Suppressor macrophage treated with lipopolysaccharide for 4 hours (primary cell): ENCODE measurements around the gene IRF2BPL.
A peak's percentile ranks its signal among the peaks of the same experiment; 100 is the strongest.
"Not testable (repeated sequence)": the region's sequence is repeated elsewhere in the genome, so short reads cannot be mapped to it uniquely, and the experiment has no call there.

Experiments
- DNase-seq: peaks from one replicate; pipeline ENCODE4 v3.0.0-alpha.2; 2020

Gene IRF2BPL

GRCh38 chr14:77033622-77034589 is 5.4 kb upstream of the IRF2BPL start:
- DNase-seq, result peak; percentile 87

DNA sequence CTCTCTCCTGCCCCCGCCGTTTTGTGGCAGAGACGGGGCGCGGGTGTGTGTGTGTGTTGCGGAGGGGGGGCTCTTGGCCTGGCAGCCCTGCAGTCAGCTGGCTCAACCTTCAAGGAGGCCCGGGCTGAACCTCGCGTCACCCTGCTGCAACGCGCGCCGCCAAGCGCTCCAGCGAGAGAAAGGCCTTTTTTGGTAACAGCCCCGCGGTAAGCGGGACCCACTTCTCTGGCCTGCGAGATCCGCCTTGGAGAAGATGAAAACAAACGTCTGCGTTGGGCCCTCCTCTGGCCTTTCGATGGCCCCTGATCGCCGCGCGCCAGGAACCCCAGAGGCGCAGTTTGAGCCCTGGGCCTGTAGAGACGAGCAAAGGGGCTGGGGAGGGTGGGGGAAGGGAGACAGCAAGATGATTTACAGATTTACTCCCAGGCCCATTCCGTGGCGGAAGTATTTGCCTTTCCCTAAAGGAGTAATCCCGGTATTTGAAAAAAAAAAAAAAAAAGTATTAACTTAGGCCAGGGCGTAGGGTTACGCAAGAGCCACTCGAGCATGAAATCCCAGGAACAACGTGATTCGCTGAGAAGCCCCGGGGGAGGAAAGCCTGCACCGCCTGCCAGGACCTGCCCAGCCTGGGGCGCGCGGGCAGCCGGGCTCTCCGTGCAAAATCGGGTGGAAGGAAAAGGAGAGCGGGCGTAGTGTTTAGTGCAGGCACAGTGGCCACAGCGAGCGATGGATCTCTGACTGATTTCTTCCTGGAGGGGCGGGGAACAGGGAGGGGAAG is 4.5 kb upstream of the IRF2BPL start:
- DNase-seq, result peak; percentile 87

GRCh38 chr14:77032491-77032843 is 4.0 kb upstream of the IRF2BPL start:
- DNase-seq, result no peak

- peak; percentile 61 for DNase-seq
Measured at GRCh38 chr14:77031759-77032490, 3.4 kb upstream of the IRF2BPL start.

GRCh38 chr14:77027538-77028383 is 747 bp downstream of the IRF2BPL start:
- peak; percentile 69 for DNase-seq

GRCh38 chr14:77026930-77027537 is 1.5 kb downstream of the IRF2BPL start:
- peak; percentile 69 for DNase-seq

DNA sequence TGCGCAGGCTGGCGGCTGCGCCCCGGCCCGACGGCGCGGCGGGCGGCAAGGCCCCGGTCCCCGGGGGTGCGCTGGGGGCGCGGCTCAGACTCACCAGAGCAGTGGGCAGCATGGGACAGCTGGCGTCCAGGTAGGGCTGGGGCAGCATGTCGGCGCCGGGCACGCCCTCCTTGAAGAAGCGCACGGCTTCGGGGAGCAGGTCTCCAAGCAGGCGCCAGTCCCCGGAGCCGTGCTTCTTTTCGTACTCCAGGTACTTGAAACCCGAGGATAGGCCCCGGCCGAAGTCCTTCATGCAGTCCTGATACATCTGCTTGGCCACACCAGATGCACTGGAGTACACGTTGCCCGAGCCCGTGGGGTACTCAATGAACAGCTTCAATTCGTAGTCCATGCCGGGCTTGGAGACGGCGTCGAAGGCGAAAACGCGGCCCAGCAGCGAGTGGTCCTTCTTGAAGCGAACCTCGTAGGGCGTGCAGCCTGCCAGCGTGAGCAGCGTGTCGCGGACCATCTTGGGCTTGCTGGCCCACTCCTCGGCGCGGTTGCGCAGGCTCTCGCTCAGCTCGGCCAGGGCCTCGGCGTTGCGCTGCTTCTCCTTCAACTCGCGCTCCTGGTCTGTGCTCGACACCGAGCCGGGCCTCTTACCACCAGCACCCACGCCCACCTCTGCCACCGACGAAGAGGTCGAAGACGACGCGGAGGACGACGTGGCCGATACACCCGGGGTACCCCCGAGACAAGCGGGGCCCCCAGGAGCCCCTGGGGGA is 2.2 kb downstream of the IRF2BPL start:
- no peak for DNase-seq

GRCh38 chr14:77025744-77026165 is 2.8 kb downstream of the IRF2BPL start:
- DNase-seq, result no peak

- DNase-seq, result no peak
Measured at GRCh38 chr14:77024171-77024691, 4.3 kb downstream of the IRF2BPL start.

DNA sequence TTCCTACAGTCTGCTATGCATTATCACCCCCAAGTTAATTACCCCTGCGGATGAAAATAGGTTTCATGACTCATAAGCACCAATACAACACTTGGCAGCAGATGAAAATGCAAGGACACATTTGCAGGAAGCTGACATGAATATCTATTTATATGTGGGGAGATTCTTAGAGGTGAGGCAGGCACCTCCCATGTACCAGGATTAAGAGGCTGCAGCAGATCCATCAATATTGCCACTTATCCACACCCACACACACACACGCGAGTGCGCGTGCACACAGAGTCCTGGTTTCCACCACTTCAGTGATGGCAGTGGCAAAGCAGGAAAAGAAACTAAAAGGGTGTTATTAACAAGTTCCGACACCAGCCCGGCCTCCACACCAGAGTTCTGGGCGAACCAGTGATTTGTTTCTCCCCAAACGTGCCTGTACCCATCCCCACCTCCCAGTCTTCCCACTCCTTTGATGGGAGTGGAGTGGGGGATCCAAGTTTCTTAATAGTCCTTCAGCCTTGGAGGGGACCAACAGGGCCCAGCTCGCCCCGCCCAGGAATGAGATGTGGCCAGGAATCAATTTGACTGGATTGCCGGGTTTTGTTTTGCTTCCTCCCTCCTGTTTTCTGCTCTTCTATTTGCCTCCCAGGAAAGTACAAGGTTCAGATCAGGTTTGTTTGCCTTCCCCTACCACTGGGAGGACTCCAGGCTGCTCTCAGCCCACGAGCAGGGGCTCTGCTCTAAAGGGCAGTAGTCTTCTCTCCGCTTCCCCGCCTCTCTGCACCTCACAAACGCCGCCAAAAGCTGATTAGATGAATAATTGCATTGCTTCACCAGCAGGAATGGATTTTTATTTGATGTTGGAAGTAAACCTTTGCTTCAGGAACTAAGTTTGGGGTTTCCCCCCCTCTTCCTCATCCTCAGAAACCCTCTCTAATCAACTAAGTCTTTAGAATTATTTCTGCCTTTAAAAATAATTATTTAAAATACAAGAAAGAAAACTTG is 5.2 kb downstream of the IRF2BPL start:
- DNase-seq, result no peak

- DNase-seq, result no peak
Measured at GRCh38 chr14:77022236-77022852, 6.2 kb downstream of the IRF2BPL start.

GRCh38 chr14:77021424-77021823 is 7.1 kb downstream of the IRF2BPL start:
- not testable (repeated sequence) for DNase-seq

DNA sequence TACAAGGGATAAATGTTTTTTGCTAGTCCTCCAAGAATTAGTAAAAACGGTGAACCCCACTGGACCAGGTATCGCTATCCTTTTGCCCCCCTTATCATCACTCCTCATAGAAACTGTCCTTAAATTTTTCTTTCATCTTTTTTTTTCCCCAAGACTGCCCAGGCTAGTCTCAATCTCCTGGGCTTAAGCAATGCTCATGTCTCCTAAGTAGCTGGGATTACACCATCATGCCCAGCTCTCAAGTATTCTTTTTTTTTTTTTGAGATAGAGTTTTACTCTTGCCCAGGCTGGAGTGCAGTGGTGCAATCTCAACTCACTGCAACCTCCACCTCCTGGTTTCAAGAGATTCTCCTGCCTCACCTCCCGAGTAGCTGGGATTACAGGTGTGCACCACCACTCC is 9.7 kb downstream of the IRF2BPL start:
- no peak for DNase-seq

GRCh38 chr14:77017666-77018065 is 10.8 kb downstream of the IRF2BPL start:
- no peak for DNase-seq

DNA sequence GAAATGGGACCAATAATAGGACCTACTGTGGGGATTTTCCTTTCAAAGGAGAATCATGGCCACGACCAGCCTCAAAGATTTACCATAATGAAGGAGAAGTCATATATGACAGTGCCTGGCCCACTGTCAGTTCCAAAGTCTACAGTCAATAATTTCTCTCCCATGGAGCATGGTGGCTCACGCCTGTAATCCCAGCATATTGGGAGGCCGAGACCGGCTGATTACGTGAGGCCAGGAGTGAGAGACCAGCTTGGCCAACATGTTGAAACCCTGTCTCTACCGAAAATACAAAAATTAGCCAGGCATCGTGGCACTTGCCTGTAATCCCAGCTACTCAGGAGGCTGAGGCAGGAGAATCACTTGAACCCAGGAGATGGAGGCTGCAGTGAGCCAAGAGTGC is 13.8 kb downstream of the IRF2BPL start:
- no peak for DNase-seq

DNA sequence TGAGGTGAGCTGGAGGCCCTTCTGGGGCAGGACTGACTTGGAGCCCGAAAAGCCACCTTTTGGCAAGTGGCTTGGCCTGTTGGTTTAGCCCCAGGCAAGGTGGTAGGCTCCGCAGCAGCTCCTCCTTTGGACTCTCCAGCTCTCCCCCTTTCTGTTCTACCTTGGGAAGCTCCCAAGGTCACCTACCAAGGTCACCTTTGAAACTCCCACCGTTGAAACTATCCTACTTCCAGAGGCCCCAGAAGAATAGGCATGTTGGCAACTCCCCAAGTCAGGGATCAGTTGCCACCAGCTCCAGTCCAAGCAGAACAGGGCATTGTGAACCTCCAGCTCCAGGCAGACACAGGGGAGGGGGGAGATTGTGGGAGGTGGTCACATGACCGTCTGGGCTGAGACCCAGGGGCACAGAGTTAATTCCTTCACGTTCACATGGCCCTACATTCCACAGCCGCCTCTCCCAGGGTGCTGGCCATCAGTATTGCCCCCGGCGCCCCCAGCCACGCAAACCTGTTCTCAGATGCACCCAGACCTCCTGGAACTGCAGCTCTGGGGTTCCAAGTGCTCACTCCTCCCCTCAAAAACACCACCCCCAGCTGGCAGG is 14.4 kb downstream of the IRF2BPL start:
- DNase-seq, result no peak

GRCh38 chr14:77012193-77012765 is 16.2 kb downstream of the IRF2BPL start:
- no peak for DNase-seq

GRCh38 chr14:77011245-77011644 is 17.3 kb downstream of the IRF2BPL start:
- DNase-seq, result no peak
